A549 treated with RU486 at 1 μM for 4 hours (cell line): ENCODE data around the gene DPP10. TPM values are rescaled to one million over a fixed set of nuclear protein-coding genes. Genes with fewer than 3 reads are reported as not detected.

Experiments
- total RNA-seq: library from RNA; stranded (reverse); fragments of 200-300 nt; extraction: Qiagen RNA extraction; gene quantifications from 5 replicates; pipeline ENCODE4 v1.2.3, GENCODE V29; 2022; ENCODE audit warnings: low read depth

DPP10 gene
- not detected in 5 replicates for total RNA-seq

DNA sequence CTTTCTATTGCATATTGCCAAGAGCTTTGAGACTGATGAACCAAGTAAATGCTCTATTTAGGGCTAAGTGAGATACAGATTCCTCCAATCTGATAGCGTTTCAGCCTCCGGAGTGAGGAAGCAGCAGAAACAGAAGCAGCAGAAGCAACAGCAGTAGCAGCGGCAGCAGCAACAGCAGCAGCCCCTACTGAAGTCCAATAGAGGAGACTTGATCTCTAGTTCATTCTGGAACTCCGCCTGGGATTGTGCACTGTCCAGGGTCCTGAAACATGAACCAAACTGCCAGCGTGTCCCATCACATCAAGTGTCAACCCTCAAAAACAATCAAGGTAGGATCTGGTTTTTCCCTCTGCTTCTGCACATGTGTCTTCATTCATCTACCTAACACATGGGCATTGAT, at the start of gene DPP10:
TSS of gene DPP10 (plus strand) at position 132 of the 400 bp plus-strand sequence.

